HEK293T (cell line): ENCODE data around the gene TGFBR1.

ENCODE experiments used
- ARNT ChIP-seq: fragments of 450-650 bp; IDR thresholded peaks from 2 replicates; pipeline ENCODE4 v1.6.1; 2017; ENCODE audit warnings: mild to moderate bottlenecking
- BHLHE40 ChIP-seq: fragments of 450-650 bp; IDR thresholded peaks from 2 replicates; pipeline ENCODE4 v1.6.1; 2016; ENCODE audit warnings: mild to moderate bottlenecking, moderate library complexity, borderline replicate concordance
- FOXA1 ChIP-seq: fragments of 450-650 bp; IDR thresholded peaks from 2 replicates; pipeline ENCODE4 v1.6.1; 2016; ENCODE audit warnings: mild to moderate bottlenecking
- FOXM1 ChIP-seq: fragments of 450-650 bp; IDR thresholded peaks from 2 replicates; pipeline ENCODE4 v1.6.1; 2017; ENCODE audit warnings: mild to moderate bottlenecking, borderline replicate concordance
- L3MBTL2 ChIP-seq: fragments of 450-650 bp; conservative IDR thresholded peaks from 2 replicates; pipeline ENCODE4 v1.6.1; 2016; ENCODE audit warnings: mild to moderate bottlenecking
- LEF1 ChIP-seq: fragments of 450-650 bp; IDR thresholded peaks from 2 replicates; pipeline ENCODE4 v1.6.1; 2017; ENCODE audit warnings: mild to moderate bottlenecking, borderline replicate concordance
- SP1 ChIP-seq: fragments of 450-650 bp; IDR thresholded peaks from 2 replicates; pipeline ENCODE4 v1.6.1; 2017
- SUZ12 ChIP-seq: fragments of 450-650 bp; IDR thresholded peaks from 2 replicates; pipeline ENCODE4 v1.6.1; 2016; ENCODE audit warnings: mild to moderate bottlenecking
- TARDBP ChIP-seq: fragments of 450-650 bp; IDR thresholded peaks from 2 replicates; pipeline ENCODE4 v1.6.1; 2016
- ZNF384 ChIP-seq: fragments of 450-650 bp; IDR thresholded peaks from 2 replicates; pipeline ENCODE4 v1.6.1; 2016
- TF ChIP-seq, protein P1 (sequence below): fragments of 450-650 bp; IDR thresholded peaks from 2 replicates; pipeline ENCODE4 v1.6.1; 2016

DNA sequence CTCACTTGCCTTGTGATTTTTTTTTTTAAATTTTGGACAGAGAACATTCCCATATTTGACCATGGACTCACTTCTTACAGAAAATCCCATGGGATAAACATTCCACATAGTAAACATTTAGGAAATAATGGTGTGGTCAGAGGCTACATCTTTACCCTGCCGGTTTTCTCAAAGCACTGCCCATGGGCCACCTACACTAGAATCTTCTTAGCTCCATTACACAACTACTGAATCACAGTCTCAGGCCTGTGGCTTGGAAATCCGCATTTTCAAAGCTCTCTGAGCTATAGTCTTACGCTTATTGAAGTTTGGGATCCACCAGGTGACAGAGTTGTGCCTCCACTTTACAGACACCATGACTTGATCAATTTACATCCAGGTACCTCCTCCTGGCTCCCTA, 77.4 kb downstream of the TGFBR1 start:
- TF ChIP-seq FOXA1 (no peak), TARDBP (no peak), BHLHE40 (no peak), FOXM1 (no peak), ARNT (no peak), L3MBTL2 (no peak), ZNF384 (no peak), LEF1 (no peak), SP1 (no peak), SUZ12 (no peak)
- TF ChIP-seq, protein P1, sequence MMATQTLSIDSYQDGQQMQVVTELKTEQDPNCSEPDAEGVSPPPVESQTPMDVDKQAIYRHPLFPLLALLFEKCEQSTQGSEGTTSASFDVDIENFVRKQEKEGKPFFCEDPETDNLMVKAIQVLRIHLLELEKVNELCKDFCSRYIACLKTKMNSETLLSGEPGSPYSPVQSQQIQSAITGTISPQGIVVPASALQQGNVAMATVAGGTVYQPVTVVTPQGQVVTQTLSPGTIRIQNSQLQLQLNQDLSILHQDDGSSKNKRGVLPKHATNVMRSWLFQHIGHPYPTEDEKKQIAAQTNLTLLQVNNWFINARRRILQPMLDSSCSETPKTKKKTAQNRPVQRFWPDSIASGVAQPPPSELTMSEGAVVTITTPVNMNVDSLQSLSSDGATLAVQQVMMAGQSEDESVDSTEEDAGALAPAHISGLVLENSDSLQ, result no peak
